DND-41 (cell line): ENCODE measurements around the gene SMG6.

Experiments used
- ATAC-seq: fragments of 200-7000 bp; cut with Tn5 transposase; 3 replicates; pipeline ENCODE4 v1.9.1; 2021; ENCODE audit warnings: low read depth; ENCODE audit not compliant: insufficient read depth
- DNase-seq: peaks from one replicate; pipeline ENCODE4 v3.0.0-alpha.2; 2020
- H2AFZ ChIP-seq: 2 replicates; pipeline ENCODE4 v1.6.0; 2012; ENCODE audit warnings: low read depth, low read length
- H3K27ac ChIP-seq: 2 replicates; pipeline ENCODE4 v1.5.1; 2012; ENCODE audit warnings: low read length, inconsistent platforms
- H3K27me3 ChIP-seq: fragments of 200-600 bp; sonication (generic); 2 replicates; pipeline ENCODE4 v1.6.0; 2012; ENCODE audit warnings: low read length, mild to moderate bottlenecking, inconsistent platforms; ENCODE audit not compliant: insufficient read depth, poor library complexity
- H3K36me3 ChIP-seq: 2 replicates; pipeline ENCODE4 v1.5.1; 2012; ENCODE audit warnings: low read length, inconsistent platforms; ENCODE audit not compliant: insufficient read depth
- H3K4me1 ChIP-seq: 2 replicates; pipeline ENCODE4 v1.5.1; 2012; ENCODE audit warnings: mild to moderate bottlenecking, low read length; ENCODE audit not compliant: insufficient read depth
- H3K4me2 ChIP-seq: 2 replicates; pipeline ENCODE4 v1.6.0; 2012; ENCODE audit warnings: mild to moderate bottlenecking, moderate library complexity, low read length, inconsistent platforms; ENCODE audit not compliant: insufficient read depth
- H3K4me3 ChIP-seq, 2 experiments: fragments of 200-600 bp in 1 of 2; shearing (Covaris generic) in 1 of 2; 2 replicates each; pipeline ENCODE4 v1.5.1; 2012 to 2016; ENCODE audit warnings: inconsistent platforms in 2 of 2, low read length in 2 of 2, mild to moderate bottlenecking in 2 of 2, low read depth in 1 of 2, moderate library complexity in 1 of 2
- H3K79me2 ChIP-seq: 2 replicates; pipeline ENCODE4 v1.6.0; 2012; ENCODE audit warnings: low read length, inconsistent platforms; ENCODE audit not compliant: insufficient read depth
- H3K9ac ChIP-seq: 2 replicates; pipeline ENCODE4 v1.6.0; 2012; ENCODE audit warnings: low read depth, mild to moderate bottlenecking, inconsistent platforms, low read length, moderate library complexity
- H3K9me3 ChIP-seq: 2 replicates; pipeline ENCODE4 v1.5.1; 2012; ENCODE audit warnings: low read length, moderate library complexity, mild to moderate bottlenecking, inconsistent platforms; ENCODE audit not compliant: insufficient read depth, severe bottlenecking
- H4K20me1 ChIP-seq: 2 replicates; pipeline ENCODE4 v1.6.0; 2012; ENCODE audit warnings: low read length; ENCODE audit not compliant: insufficient read depth
- CTCF ChIP-seq: IDR thresholded peaks from 2 replicates; pipeline ENCODE4 v1.5.1; 2012; ENCODE audit warnings: borderline replicate concordance, low read length, moderate library complexity, mild to moderate bottlenecking; ENCODE audit not compliant: poor library complexity, severe bottlenecking; ENCODE audit errors: extremely low read depth
- EZH2 ChIP-seq: IDR thresholded peaks from 3 replicates; pipeline ENCODE4 v1.6.1; 2012; ENCODE audit warnings: borderline replicate concordance, low read depth, mild to moderate bottlenecking, moderate library complexity, low read length, inconsistent platforms; ENCODE audit not compliant: severe bottlenecking

The SMG6 gene

GRCh38 chr17:2128011-2128410 is 175.6 kb downstream of the SMG6 start:
- DNase-seq: no peak
- Histone ChIP-seq H2AFZ (no peak overlapping the region), H3K4me3 (no peak overlapping the region), H3K9me3 (no peaks in the 10 kb centered on the region), H3K4me1 (no peaks in the 10 kb centered on the region), H4K20me1 (0 out of 2 replicates have a peak, but pooled peaks cover 2% of the 10 kb centered on the region), H3K79me2 (no peaks in the 10 kb centered on the region), H3K27ac (no peak overlapping the region), H3K4me2 (no peak overlapping the region), H3K27me3 (no peaks in the 10 kb centered on the region), H3K36me3 (peaks cover 13% of the 10 kb centered on the region), H3K9ac (no peak overlapping the region)
- ATAC-seq: no peak
- no peak for TF ChIP-seq EZH2

GRCh38 chr17:2125013-2125535 is 178.5 kb downstream of the SMG6 start:
- no peak overlapping the region for H3K4me3 ChIP-seq
- peaks cover 23% of the 10 kb centered on the region for H3K36me3 ChIP-seq
- 0 out of 2 replicates have a peak, but pooled peaks cover 2% of the 10 kb centered on the region for H4K20me1 ChIP-seq
- H3K27ac ChIP-seq: no peak overlapping the region
- no peak for TF ChIP-seq EZH2
- no peak for TF ChIP-seq CTCF
- H3K27me3 ChIP-seq: no peaks in the 10 kb centered on the region
- H3K4me2 ChIP-seq: no peak overlapping the region
- no peaks in the 10 kb centered on the region for H3K9me3 ChIP-seq
- no peaks in the 10 kb centered on the region for H3K4me1 ChIP-seq
- no peaks in the 10 kb centered on the region for H3K79me2 ChIP-seq
- DNase-seq: no peak
- no peak overlapping the region for H2AFZ ChIP-seq
- ATAC-seq: no peak
- no peak overlapping the region for H3K9ac ChIP-seq

DNA sequence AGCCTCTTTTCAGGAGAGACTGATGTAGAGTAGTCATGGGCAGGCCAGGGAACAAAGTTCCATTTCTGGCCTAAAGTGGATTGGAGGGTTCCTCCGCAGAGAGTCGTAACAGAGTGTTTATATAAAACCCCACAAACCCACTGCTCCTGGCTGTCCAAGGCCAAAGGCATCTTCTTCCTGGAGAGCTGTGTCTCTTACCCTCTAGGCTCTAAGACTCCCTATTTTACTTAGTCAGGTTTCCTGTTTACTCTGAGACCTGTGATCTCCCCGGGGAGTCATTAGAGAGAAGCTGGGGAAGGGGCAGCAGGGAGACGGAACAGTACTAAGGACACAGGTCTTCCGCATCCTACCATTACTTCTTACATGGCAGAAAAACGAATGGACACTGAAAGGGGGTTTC is 179.2 kb downstream of the SMG6 start:
- Histone ChIP-seq H3K4me1 (no peaks in the 10 kb centered on the region), H3K4me3 (no peak overlapping the region), H3K9ac (no peak overlapping the region), H3K27me3 (no peaks in the 10 kb centered on the region), H4K20me1 (0 out of 2 replicates have a peak, but pooled peaks cover 2% of the 10 kb centered on the region), H3K36me3 (peaks cover 28% of the 10 kb centered on the region), H3K9me3 (no peaks in the 10 kb centered on the region), H3K79me2 (no peaks in the 10 kb centered on the region), H2AFZ (no peak overlapping the region), H3K27ac (peak overlapping the region; percentile 2; the same call in 1 of the 2 replicates), H3K4me2 (no peak overlapping the region)
- no peak for TF ChIP-seq EZH2
- TF ChIP-seq CTCF: no peak
- ATAC-seq (no peak), DNase-seq (no peak)

- H3K4me2 ChIP-seq: no peak overlapping the region
- DNase-seq: no peak
- ATAC-seq: no peak
These were observed 180.0 kb downstream of the SMG6 start for GRCh38 chr17:2123375-2124251.

More at GRCh38 chr17:2123375-2124251, 180.0 kb downstream of the SMG6 start:
- Histone ChIP-seq H3K4me1 (no peaks in the 10 kb centered on the region), H3K9ac (no peak overlapping the region), H3K27me3 (no peaks in the 10 kb centered on the region), H3K36me3 (peaks cover 28% of the 10 kb centered on the region), H3K27ac (peak overlapping the region; percentile 2; the same call in 1 of the 2 replicates), H4K20me1 (0 out of 2 replicates have a peak, but pooled peaks cover 2% of the 10 kb centered on the region), H2AFZ (no peak overlapping the region), H3K4me3 (no peak overlapping the region), H3K9me3 (no peaks in the 10 kb centered on the region), H3K79me2 (no peaks in the 10 kb centered on the region)
- no peak for TF ChIP-seq EZH2
- TF ChIP-seq CTCF: no peak
